ENCODE measurements around the gene MARCHF3. TPM values are rescaled to one million over a fixed set of nuclear protein-coding genes. Genes with fewer than 3 reads are reported as not detected.
"Not testable (repeated sequence)": the region's sequence is repeated elsewhere in the genome, so short reads cannot be mapped to it uniquely, and the experiment has no call there.

Gene MARCHF3
- total and polyA plus RNA-seq, 2 of the 13 experiments (the other 11 are each of a cell fraction or from before 2014, with no cell fraction given) = 4.8 to 11.9 TPM

- peak; percentile 77; the same call in 1 of the 2 replicates for TF ChIP-seq ARID5B (CRISPR knock-in tag; IDR thresholded peaks at IDR 0.05)
- TF ChIP-seq ZNF281 (CRISPR knock-in tag; IDR thresholded peaks at IDR 0.05; ENCODE audit: borderline replicate concordance) = peak; percentile 98
- TF ChIP-seq SP5 (CRISPR knock-in tag; IDR thresholded peaks at IDR 0.05; ENCODE audit: borderline replicate concordance, low read depth) = peak; percentile 70; the same call in 1 of the 2 replicates
- TF ChIP-seq SOX6 (IDR thresholded peaks at IDR 0.05) = not testable (repeated sequence)
- TF ChIP-seq SOX6 (CRISPR knock-in tag; IDR thresholded peaks at IDR 0.05) = peak; percentile 49; the same call in 1 of the 2 replicates
- 0 out of 2 replicates have a peak, but pooled peaks have one; percentile 30 for TF ChIP-seq KDM6A (CRISPR knock-in tag; IDR thresholded peaks at IDR 0.05; ENCODE audit: low read depth)
- TF ChIP-seq ZBTB33 (CRISPR knock-in tag; IDR thresholded peaks at IDR 0.05) = peak; percentile 91
- peak; percentile 45; the same call in 1 of the 2 replicates for TF ChIP-seq SAP130 (CRISPR knock-in tag; IDR thresholded peaks at IDR 0.05; ENCODE audit: low read depth)
- peak; percentile 70; the same call in 1 of the 2 replicates for TF ChIP-seq GABPB1 (CRISPR knock-in tag; IDR thresholded peaks at IDR 0.05)
- peak; percentile 48; the same call in 1 of the 2 replicates for TF ChIP-seq ERF (CRISPR knock-in tag; IDR thresholded peaks at IDR 0.05)
- peak; percentile 20; the same call in 1 of the 2 replicates for TF ChIP-seq DPF2 (CRISPR knock-in tag; IDR thresholded peaks at IDR 0.05; ENCODE audit: borderline replicate concordance, low read depth)
These were observed 134.6 kb downstream of the MARCHF3 start (continued) for GRCh38 chr5:126895712-126896111.

- H3K27me3 ChIP-seq (ENCODE audit: control insufficient read depth in 1 of 2, insufficient read depth in 2 of 2, low read length in 2 of 2); H3K79me2 ChIP-seq (ENCODE audit: insufficient read depth, low read length); H4K20me1 ChIP-seq (ENCODE audit: insufficient read depth, low read length); H3K4me1 ChIP-seq (ENCODE audit: insufficient read depth, low read length); POLR2A ChIA-PET; H2AFZ ChIP-seq (ENCODE audit: low read length); DNase-seq (ENCODE audit: low spot score); in situ Hi-C loops (cut with HindIII; ENCODE audit: extremely low pct_ligation_motif_present, low pct_unique_long_range_greater_than_20kb); H3K9ac ChIP-seq (ENCODE audit: insufficient read depth, low read depth, low read length); ATAC-seq; BruUV-seq (replicated peaks); intact Hi-C loops (cut with micrococcal nuclease; ENCODE audit: unreplicated experiment); H3K9me3 ChIP-seq (ENCODE audit: low read length); H3K36me3 ChIP-seq (replicated peaks in 1 of 2; ENCODE audit: control insufficient read depth in 1 of 2, insufficient read depth in 2 of 2, low read length in 2 of 2); CTCF ChIA-PET (ENCODE audit: low intra/inter-chr PET ratio, low total read pairs); FAIRE-seq; H3K27ac ChIP-seq (ENCODE audit: extremely low read length, insufficient read depth, low read length); H3K4me2 ChIP-seq (ENCODE audit: low read depth, low read length); H3K4me3 ChIP-seq (replicated peaks in 1 of 3; ENCODE audit: insufficient read depth in 1 of 3, low read depth in 2 of 3, low read length in 3 of 3): not testable (repeated sequence)
- WGBS (ENCODE audit: low lambda C conversion rate) = 100% methylated on average over 1 of the region's 2 CpGs
These were observed 139.9 kb downstream of the MARCHF3 start for GRCh38 chr5:126890414-126890813.
